ENCODE data around the gene STK11IP. TPM values are rescaled to one million over a fixed set of nuclear protein-coding genes. Genes with fewer than 3 reads are reported as not detected.
A peak's percentile ranks its signal among the peaks of the same experiment; 100 is the strongest.

The STK11IP gene
- total and polyA plus RNA-seq, 2 of the 13 experiments (the other 11 are each of a cell fraction or from before 2014, with no cell fraction given) = 12.8 to 24.0 TPM

DNA sequence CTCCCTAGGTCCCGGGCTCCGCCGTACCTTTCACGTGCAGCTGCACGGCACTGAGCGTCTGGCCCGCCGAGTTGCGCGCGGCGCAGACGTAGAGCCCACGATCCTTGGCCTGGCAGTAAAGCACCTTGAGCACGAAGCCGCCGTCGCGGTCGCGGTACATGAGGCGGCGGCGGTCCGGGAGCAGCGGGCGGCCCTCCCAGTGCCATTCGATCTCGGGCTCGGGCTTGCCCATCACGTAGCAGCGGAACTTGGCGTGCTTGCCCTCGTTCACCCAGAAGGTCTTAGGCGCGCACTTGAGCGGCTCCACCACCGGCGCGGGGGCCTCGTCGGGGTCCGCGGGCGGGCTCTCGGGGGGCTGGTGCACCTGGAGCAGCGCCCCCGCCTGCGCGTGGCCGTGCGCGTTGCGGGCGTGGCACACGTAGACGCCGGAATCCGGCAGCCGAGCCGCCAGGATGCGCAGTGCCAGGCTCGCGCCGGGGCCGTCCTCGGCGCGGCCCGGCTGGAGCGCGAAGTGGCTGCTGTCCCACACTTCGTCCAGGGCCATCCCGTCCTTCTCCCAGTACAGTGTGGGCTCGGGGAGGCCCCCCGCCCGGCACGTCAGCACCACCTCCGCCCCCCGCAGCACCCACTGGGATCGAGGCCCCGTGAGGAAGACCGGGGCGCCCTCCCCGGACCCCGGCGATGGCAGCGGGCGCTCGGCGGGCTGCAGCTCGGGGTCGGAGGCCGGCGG, 27.3 kb upstream of the STK11IP start (continued):
- TF ChIP-seq, protein P1, sequence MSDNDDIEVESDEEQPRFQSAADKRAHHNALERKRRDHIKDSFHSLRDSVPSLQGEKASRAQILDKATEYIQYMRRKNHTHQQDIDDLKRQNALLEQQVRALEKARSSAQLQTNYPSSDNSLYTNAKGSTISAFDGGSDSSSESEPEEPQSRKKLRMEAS (IDR thresholded peaks at IDR 0.05) = peak; percentile 79
- TF ChIP-seq SRY (CRISPR knock-in tag; IDR thresholded peaks at IDR 0.05) (peak; percentile 21; the same call in 1 of the 2 replicates), NRL (CRISPR knock-in tag; IDR thresholded peaks at IDR 0.05; ENCODE audit: borderline replicate concordance) (peak; percentile 74; the same call in 1 of the 2 replicates), ZNF644 (CRISPR knock-in tag; IDR thresholded peaks at IDR 0.05; ENCODE audit: low read depth) (no peak), STAG1 (CRISPR knock-in tag; IDR thresholded peaks at IDR 0.05) (peak; percentile 23; the same call in 1 of the 2 replicates), RFX1 (IDR thresholded peaks at IDR 0.05) (no peak), SP140L (CRISPR knock-in tag; IDR thresholded peaks at IDR 0.05; ENCODE audit: borderline replicate concordance) (no peak), HES4 (CRISPR knock-in tag; IDR thresholded peaks at IDR 0.05; ENCODE audit: borderline replicate concordance) (peak; percentile 73; the same call in 1 of the 2 replicates), ZBTB1 (CRISPR knock-in tag; IDR thresholded peaks at IDR 0.05; ENCODE audit: borderline replicate concordance) (no peak), JUN (CRISPR knock-in tag; IDR thresholded peaks at IDR 0.05) (no peak), ZBTB42 (CRISPR knock-in tag; IDR thresholded peaks at IDR 0.05) (no peak)
- TF ChIP-seq, protein P2, sequence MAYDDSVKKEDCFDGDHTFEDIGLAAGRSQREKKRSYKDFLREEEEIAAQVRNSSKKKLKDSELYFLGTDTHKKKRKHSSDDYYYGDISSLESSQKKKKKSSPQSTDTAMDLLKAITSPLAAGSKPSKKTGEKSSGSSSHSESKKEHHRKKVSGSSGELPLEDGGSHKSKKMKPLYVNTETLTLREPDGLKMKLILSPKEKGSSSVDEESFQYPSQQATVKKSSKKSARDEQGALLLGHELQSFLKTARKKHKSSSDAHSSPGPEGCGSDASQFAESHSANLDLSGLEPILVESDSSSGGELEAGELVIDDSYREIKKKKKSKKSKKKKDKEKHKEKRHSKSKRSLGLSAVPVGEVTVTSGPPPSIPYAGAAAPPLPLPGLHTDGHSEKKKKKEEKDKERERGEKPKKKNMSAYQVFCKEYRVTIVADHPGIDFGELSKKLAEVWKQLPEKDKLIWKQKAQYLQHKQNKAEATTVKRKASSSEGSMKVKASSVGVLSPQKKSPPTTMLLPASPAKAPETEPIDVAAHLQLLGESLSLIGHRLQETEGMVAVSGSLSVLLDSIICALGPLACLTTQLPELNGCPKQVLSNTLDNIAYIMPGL (CRISPR knock-in tag; IDR thresholded peaks at IDR 0.05; ENCODE audit: borderline replicate concordance in 1 of 2, low read depth in 1 of 2) = peak; percentile 25 to 68; a peak in 3 of 4 replicates
- TF ChIP-seq, protein P3, sequence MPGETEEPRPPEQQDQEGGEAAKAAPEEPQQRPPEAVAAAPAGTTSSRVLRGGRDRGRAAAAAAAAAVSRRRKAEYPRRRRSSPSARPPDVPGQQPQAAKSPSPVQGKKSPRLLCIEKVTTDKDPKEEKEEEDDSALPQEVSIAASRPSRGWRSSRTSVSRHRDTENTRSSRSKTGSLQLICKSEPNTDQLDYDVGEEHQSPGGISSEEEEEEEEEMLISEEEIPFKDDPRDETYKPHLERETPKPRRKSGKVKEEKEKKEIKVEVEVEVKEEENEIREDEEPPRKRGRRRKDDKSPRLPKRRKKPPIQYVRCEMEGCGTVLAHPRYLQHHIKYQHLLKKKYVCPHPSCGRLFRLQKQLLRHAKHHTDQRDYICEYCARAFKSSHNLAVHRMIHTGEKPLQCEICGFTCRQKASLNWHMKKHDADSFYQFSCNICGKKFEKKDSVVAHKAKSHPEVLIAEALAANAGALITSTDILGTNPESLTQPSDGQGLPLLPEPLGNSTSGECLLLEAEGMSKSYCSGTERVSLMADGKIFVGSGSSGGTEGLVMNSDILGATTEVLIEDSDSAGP (CRISPR knock-in tag; IDR thresholded peaks at IDR 0.05; ENCODE audit: borderline replicate concordance) = peak; percentile 73
- TF ChIP-seq, protein P4, sequence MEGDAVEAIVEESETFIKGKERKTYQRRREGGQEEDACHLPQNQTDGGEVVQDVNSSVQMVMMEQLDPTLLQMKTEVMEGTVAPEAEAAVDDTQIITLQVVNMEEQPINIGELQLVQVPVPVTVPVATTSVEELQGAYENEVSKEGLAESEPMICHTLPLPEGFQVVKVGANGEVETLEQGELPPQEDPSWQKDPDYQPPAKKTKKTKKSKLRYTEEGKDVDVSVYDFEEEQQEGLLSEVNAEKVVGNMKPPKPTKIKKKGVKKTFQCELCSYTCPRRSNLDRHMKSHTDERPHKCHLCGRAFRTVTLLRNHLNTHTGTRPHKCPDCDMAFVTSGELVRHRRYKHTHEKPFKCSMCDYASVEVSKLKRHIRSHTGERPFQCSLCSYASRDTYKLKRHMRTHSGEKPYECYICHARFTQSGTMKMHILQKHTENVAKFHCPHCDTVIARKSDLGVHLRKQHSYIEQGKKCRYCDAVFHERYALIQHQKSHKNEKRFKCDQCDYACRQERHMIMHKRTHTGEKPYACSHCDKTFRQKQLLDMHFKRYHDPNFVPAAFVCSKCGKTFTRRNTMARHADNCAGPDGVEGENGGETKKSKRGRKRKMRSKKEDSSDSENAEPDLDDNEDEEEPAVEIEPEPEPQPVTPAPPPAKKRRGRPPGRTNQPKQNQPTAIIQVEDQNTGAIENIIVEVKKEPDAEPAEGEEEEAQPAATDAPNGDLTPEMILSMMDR (CRISPR knock-in tag; IDR thresholded peaks at IDR 0.05) = peak; percentile 47; the same call in 1 of the 2 replicates
- TF ChIP-seq, protein P5, sequence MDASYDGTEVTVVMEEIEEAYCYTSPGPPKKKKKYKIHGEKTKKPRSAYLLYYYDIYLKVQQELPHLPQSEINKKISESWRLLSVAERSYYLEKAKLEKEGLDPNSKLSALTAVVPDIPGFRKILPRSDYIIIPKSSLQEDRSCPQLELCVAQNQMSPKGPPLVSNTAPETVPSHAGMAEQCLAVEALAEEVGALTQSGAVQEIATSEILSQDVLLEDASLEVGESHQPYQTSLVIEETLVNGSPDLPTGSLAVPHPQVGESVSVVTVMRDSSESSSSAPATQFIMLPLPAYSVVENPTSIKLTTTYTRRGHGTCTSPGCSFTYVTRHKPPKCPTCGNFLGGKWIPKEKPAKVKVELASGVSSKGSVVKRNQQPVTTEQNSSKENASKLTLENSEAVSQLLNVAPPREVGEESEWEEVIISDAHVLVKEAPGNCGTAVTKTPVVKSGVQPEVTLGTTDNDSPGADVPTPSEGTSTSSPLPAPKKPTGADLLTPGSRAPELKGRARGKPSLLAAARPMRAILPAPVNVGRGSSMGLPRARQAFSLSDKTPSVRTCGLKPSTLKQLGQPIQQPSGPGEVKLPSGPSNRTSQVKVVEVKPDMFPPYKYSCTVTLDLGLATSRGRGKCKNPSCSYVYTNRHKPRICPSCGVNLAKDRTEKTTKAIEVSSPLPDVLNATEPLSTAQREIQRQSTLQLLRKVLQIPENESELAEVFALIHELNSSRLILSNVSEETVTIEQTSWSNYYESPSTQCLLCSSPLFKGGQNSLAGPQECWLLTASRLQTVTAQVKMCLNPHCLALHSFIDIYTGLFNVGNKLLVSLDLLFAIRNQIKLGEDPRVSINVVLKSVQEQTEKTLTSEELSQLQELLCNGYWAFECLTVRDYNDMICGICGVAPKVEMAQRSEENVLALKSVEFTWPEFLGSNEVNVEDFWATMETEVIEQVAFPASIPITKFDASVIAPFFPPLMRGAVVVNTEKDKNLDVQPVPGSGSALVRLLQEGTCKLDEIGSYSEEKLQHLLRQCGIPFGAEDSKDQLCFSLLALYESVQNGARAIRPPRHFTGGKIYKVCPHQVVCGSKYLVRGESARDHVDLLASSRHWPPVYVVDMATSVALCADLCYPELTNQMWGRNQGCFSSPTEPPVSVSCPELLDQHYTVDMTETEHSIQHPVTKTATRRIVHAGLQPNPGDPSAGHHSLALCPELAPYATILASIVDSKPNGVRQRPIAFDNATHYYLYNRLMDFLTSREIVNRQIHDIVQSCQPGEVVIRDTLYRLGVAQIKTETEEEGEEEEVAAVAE (CRISPR knock-in tag; IDR thresholded peaks at IDR 0.05; ENCODE audit: borderline replicate concordance) = no peak
- TF ChIP-seq, protein P6, sequence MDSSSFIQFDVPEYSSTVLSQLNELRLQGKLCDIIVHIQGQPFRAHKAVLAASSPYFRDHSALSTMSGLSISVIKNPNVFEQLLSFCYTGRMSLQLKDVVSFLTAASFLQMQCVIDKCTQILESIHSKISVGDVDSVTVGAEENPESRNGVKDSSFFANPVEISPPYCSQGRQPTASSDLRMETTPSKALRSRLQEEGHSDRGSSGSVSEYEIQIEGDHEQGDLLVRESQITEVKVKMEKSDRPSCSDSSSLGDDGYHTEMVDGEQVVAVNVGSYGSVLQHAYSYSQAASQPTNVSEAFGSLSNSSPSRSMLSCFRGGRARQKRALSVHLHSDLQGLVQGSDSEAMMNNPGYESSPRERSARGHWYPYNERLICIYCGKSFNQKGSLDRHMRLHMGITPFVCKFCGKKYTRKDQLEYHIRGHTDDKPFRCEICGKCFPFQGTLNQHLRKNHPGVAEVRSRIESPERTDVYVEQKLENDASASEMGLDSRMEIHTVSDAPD (CRISPR knock-in tag; IDR thresholded peaks at IDR 0.05) = no peak

Data from HepG2 (cell line).